Neutrophil (primary cell): Measurements from ENCODE around the gene GPR39.

Experiments
- H3K27ac ChIP-seq: fragments of 200-600 bp; sonication (generic); 2 replicates; pipeline ENCODE4 v1.5.1; 2016; ENCODE audit warnings: mild to moderate bottlenecking, moderate library complexity
- H3K27me3 ChIP-seq: fragments of 200-600 bp; sonication (generic); 2 replicates; pipeline ENCODE4 v1.6.0; 2016; ENCODE audit warnings: mild to moderate bottlenecking
- H3K36me3 ChIP-seq: fragments of 200-600 bp; sonication (generic); 2 replicates; pipeline ENCODE4 v1.5.1; 2017
- H3K4me1 ChIP-seq, 2 experiments: fragments of 200-600 bp in 1 of 2; sonication (generic) in 1 of 2; 1 replicate in 1 of 2; 2 replicates in 1 of 2; pipeline versions ENCODE4 v1.5.1 to v1.6.1; 2013 to 2016; ENCODE audit warnings: low read depth in 1 of 2, low read length in 1 of 2, mild to moderate bottlenecking in 1 of 2, moderate library complexity in 1 of 2; ENCODE audit not compliant: control insufficient read depth in 1 of 2, insufficient read depth in 1 of 2
- H3K4me3 ChIP-seq, 2 experiments: fragments of 200-600 bp in 1 of 2; sonication (generic) in 1 of 2; 1 replicate in 1 of 2; 2 replicates in 1 of 2; pipeline ENCODE4 v1.5.1; 2013 to 2016; ENCODE audit warnings: low read depth in 1 of 2, low read length in 1 of 2, mild to moderate bottlenecking in 1 of 2, moderate library complexity in 1 of 2
- H3K9me3 ChIP-seq: fragments of 200-600 bp; sonication (generic); 2 replicates; pipeline ENCODE4 v1.5.1; 2016
- TF ChIP-seq, protein P1 (sequence below): fragments of 200-600 bp; sonication (generic); IDR thresholded peaks from 2 replicates; pipeline ENCODE4 v1.5.1; 2016; ENCODE audit warnings: antibody characterized with exemption

The GPR39 gene

DNA sequence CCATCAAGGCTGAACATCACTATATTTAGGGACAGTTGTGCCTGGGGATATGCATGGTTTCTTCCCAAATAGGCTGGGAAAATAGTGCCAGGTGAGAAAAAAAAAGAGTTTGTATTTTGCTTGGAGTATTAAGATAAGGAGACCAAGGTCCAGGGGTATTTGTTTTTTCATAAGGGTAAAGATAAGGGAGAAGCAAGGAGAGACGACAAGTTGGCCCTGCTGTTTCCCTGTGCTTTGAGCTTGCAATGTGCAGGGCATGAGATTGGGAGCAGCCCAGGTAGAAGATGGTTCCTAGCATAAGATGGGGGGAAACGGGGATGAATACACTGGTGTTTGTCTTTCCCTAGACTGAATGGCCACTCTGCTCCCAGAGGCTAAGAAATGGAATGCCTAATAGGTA, 8.8 kb upstream of the GPR39 start:
- Histone ChIP-seq H3K9me3 (no peaks in the 10 kb centered on the region), H3K27me3 (no peaks in the 10 kb centered on the region), H3K4me3 (no peak overlapping the region), H3K4me1 (no peaks in the 10 kb centered on the region), H3K27ac (no peak overlapping the region), H3K36me3 (no peaks in the 10 kb centered on the region)
- TF ChIP-seq, protein P1, sequence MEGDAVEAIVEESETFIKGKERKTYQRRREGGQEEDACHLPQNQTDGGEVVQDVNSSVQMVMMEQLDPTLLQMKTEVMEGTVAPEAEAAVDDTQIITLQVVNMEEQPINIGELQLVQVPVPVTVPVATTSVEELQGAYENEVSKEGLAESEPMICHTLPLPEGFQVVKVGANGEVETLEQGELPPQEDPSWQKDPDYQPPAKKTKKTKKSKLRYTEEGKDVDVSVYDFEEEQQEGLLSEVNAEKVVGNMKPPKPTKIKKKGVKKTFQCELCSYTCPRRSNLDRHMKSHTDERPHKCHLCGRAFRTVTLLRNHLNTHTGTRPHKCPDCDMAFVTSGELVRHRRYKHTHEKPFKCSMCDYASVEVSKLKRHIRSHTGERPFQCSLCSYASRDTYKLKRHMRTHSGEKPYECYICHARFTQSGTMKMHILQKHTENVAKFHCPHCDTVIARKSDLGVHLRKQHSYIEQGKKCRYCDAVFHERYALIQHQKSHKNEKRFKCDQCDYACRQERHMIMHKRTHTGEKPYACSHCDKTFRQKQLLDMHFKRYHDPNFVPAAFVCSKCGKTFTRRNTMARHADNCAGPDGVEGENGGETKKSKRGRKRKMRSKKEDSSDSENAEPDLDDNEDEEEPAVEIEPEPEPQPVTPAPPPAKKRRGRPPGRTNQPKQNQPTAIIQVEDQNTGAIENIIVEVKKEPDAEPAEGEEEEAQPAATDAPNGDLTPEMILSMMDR, result no peak

DNA sequence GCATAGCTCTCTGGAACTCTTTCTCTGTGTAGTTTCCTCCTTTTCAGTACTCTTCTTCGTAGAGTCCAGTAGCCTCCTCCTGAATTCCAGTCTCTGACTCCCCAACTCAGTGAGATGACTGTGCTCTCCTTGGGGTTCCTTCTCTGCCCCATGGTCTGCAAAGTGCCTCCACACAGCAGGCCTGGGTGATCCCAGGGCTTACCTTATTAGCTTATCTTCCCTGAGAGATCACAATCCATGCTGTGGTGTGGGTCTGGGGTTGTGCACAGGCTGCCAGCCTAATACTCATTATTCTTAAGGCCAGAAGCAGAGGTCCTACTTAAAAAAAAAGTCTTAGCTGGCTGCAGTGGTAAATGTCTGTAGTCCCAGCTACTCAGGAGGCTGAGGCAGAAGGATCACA, 4.6 kb upstream of the GPR39 start:
- Histone ChIP-seq H3K27ac (no peak overlapping the region), H3K36me3 (no peaks in the 10 kb centered on the region), H3K4me3 (no peak overlapping the region), H3K9me3 (no peaks in the 10 kb centered on the region), H3K4me1 (no peaks in the 10 kb centered on the region), H3K27me3 (peaks cover 35% of the 10 kb centered on the region)
- TF ChIP-seq, protein P1, result no peak

DNA sequence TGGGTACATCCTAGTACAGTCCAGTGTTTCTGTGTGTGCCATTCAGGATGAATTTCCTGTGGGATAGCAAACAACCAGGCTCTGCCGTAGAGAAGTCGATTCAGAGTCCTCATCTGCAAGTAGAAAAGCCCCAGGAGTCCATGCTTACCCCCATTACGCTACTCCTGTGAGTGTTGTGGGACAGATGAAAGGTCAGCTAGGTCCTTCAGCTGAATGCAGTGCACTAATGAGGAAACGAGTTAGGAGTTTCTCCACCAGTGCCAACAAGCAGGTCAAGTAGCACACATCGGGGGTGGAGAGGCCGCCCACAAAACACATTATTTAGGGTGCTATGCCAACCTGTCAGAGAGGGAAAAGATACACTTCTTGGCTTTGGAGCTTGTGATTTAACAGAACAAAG, 2.5 kb upstream of the GPR39 start:
- TF ChIP-seq, protein P1, result no peak
- no peak overlapping the region for H3K4me3 ChIP-seq

DNA sequence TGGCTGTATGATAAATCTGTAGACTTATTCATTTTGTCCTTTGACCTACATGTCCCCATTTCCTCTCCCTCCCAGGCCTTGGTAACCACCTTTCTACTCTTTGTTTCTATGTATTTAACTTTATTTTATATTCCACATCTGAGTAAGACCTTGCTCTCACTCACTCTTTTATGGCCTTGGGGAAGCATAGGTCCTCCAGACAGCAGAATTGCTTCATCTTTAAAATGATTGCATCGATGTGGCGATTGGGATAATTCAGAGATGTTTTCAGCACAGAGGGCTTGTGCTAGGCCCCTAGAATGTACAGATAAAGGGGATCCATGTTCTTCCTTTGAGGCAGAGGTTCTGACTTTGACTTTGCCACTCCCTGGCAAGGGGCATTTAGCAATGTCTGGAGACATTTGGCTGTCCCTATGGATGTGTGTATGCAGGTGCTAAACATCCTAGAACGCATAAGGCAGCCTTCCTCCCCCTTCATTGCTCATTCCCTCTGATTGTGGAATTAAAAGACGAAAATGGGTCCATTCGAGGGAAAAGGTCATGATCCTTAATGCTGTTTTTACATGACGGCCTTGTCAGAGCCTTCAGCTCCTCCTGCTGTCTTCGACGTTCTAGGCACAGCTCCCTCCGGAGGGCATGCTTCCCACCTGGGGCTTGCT, 1.2 kb upstream of the GPR39 start:
- Histone ChIP-seq H3K4me3 (no peak overlapping the region), H3K4me1 (no peaks in the 10 kb centered on the region), H3K9me3 (no peaks in the 10 kb centered on the region), H3K27me3 (peaks cover 48% of the 10 kb centered on the region), H3K36me3 (no peaks in the 10 kb centered on the region), H3K27ac (no peak overlapping the region)
- TF ChIP-seq, protein P1, result no peak

More for the DNA sequence above, 2.5 kb upstream of the GPR39 start:
- Histone ChIP-seq H3K36me3 (no peaks in the 10 kb centered on the region), H3K27me3 (peaks cover 48% of the 10 kb centered on the region), H3K9me3 (no peaks in the 10 kb centered on the region), H3K4me1 (no peaks in the 10 kb centered on the region), H3K27ac (no peak overlapping the region)

DNA sequence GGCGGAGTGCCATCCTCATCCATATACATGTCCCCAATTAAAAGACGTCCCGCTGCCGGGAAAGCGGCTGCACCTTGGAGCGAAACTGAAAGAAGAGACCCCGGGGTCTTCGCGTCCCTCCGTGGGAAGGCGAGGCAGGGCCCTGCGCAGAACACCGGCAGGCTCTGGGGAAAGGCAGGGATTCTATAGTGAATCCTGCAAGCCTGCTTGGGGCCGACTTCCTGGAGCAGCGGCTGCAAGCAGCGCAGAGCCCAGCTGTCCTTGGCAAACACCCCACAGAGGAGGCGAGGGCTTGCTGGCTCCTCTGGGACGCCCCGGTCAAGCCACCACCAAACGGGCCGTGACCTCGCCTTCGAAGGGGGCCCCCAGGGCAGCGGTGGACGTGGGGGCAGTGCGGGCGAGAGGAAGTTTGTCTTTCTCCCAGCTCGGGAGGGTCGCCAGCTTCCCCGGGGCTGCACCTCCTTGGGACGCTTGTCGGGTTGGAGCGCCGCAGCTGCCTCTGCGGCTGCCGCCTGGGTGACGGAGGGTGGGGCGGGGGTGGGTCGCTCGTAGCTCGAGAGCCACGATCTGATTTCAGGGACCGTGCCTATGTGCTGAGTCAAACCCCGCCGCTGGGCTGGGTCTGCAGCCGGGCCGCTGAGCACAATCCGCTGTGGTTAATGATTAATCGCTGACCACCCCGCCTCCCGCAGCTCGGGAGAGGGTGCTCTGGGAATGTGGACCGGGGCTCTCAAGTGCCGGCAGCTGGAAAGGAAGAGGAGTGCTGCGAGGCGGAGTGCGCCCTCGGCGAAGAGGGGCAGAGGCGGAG, 486 bp upstream of the GPR39 start:
- no peaks in the 10 kb centered on the region for H3K9me3 ChIP-seq
- H3K4me1 ChIP-seq, result no peaks in the 10 kb centered on the region
- no peaks in the 10 kb centered on the region for H3K36me3 ChIP-seq
- H3K4me3 ChIP-seq, result no peak overlapping the region
- TF ChIP-seq, protein P1, result no peak
- H3K27me3 ChIP-seq, result peaks cover 48% of the 10 kb centered on the region
- no peak overlapping the region for H3K27ac ChIP-seq
